Mesodermal cell (in vitro differentiated cells): ENCODE data around the gene PIGC.

ENCODE experiments used
- H3K27ac ChIP-seq: 2 replicates; pipeline ENCODE4 v1.7.0; 2013; ENCODE audit warnings: mild to moderate bottlenecking, low read depth, low read length, moderate library complexity; ENCODE audit not compliant: severe bottlenecking
- H3K36me3 ChIP-seq: 2 replicates; pipeline ENCODE4 v1.7.1; 2013; ENCODE audit warnings: mild to moderate bottlenecking, low read length, moderate library complexity; ENCODE audit not compliant: control insufficient read depth, insufficient read depth
- H3K4me1 ChIP-seq: one replicate; pipeline ENCODE4 v1.7.1; 2013; ENCODE audit warnings: mild to moderate bottlenecking, low read length; ENCODE audit not compliant: insufficient read depth, control insufficient read depth, poor library complexity, severe bottlenecking
- H3K4me3 ChIP-seq: 2 replicates; pipeline ENCODE4 v1.7.0; 2013; ENCODE audit warnings: low read length, control low read depth, mild to moderate bottlenecking; ENCODE audit not compliant: insufficient read depth, poor library complexity, severe bottlenecking; ENCODE audit errors: extremely low read depth
- H3K9me3 ChIP-seq: 2 replicates; pipeline ENCODE4 v1.7.1; 2013; ENCODE audit warnings: mild to moderate bottlenecking, low read length, moderate library complexity; ENCODE audit not compliant: control insufficient read depth
- WGBS, 2 experiments: methylation state at CpG; one replicate each; pipeline ENCODE4 v1.1.5; 2013; ENCODE audit warnings: missing lambda C conversion rate in 2 of 2; ENCODE audit not compliant: insufficient coverage in 2 of 2; 5-methylcytosine and 5-hydroxymethylcytosine counted together

The PIGC gene

DNA sequence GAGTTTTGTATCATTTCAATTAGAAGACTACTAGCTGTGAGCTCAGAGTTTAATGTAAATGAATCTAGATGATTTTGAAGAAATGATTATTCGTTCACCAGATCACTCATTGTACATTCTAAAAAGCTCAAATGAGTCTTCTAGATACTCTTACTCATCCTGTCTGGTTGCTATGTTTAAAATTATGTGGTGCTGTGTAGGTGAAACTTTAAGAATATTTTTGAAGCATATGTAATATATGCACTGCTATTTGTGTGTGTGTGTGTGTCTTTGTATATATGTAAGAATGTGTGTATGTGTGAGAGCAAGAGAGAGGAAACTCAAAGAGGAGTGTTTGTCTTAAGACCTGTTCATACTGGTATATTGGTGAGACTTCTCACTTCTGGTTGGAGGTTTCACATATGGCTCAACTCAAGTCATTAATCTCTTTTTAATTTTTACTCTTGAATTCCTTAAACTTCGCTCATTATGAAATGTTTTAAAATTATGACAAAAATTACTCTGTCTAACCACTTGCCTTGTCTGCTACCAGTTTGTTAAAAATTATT, 32.0 kb downstream of the PIGC start:
- WGBS, 2 experiments, result no CpG with 5 or more reads among the region's 2 CpGs

DNA sequence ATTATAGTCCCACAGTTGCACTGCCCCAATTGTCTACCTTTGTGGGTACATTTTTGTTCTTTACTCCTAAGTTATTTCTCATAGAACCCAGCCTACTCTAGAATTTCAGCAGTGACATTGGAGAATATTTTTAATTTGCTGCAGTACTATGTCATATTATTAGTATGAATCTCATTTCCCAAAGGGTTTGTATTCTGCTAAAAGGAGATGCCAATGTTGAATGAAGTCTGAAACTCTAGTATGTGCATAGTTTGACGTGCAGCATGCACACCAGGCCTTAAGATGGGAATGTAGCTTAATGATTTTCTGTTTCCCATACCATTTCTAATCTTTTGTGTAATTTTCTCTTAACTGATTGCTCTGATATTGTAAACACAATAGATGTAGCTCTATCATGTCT, 33.8 kb downstream of the PIGC start:
- Histone ChIP-seq H3K4me3 (no peak overlapping the region), H3K9me3 (no peaks in the 10 kb centered on the region), H3K36me3 (no peaks in the 10 kb centered on the region), H3K4me1 (peaks cover 4% of the 10 kb centered on the region), H3K27ac (no peak overlapping the region)
- WGBS, 2 experiments, result no CpG with 5 or more reads among the region's 1 CpG

More for the DNA sequence above, 32.0 kb downstream of the PIGC start:
- Histone ChIP-seq H3K36me3 (no peaks in the 10 kb centered on the region), H3K9me3 (no peaks in the 10 kb centered on the region), H3K4me1 (peaks cover 4% of the 10 kb centered on the region), H3K27ac (no peak overlapping the region), H3K4me3 (no peak overlapping the region)

DNA sequence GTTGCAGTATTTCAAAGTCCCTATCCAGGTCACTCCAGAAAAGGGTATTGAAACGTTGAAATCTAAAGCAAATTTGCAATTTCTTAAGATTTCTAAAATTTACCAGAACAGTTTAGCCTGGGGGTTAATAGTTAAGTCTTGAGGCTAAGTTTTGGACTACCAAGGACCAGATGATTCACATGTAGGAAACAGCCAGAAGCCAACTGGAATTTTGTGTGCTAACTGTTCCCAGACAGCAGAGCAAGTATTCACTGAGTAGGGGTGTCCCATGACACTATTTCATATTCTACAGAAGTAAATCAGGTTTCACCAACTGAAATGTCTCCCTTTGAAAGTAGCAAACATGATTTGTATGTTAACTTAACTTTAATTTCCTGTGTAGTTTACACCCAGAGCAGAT, 34.9 kb downstream of the PIGC start:
- Histone ChIP-seq H3K4me3 (no peak overlapping the region), H3K9me3 (no peaks in the 10 kb centered on the region), H3K27ac (no peak overlapping the region), H3K36me3 (no peaks in the 10 kb centered on the region), H3K4me1 (peaks cover 4% of the 10 kb centered on the region)
- WGBS, 2 experiments, result 100% methylated on average over 1 of the region's 1 CpG; no CpG with 5 or more reads in 1 of the 2 experiments

DNA sequence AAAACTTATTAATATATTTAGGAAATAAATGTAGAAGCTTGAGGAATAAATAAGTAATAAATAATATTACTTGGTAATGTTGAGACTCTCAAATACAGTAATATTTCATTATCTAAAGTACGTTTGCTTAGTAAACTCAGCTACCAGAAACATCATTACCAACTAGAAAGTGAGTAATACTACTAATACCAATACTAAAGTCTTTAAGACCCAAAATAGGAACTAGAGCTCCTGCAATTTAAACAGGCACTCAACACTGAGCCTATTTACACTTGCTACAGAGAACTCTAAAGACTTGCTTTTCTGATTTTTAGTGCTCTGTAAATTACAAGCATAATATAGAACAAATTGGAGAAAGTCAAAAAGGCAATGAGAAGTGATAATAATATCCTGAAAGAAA, 36.9 kb downstream of the PIGC start:
- Histone ChIP-seq H3K27ac (no peak overlapping the region), H3K9me3 (no peaks in the 10 kb centered on the region), H3K4me1 (peaks cover 4% of the 10 kb centered on the region), H3K4me3 (no peak overlapping the region), H3K36me3 (no peaks in the 10 kb centered on the region)
- WGBS, 2 experiments, result 100% methylated on average over 1 of the region's 1 CpG; no CpG with 5 or more reads in 1 of the 2 experiments

DNA sequence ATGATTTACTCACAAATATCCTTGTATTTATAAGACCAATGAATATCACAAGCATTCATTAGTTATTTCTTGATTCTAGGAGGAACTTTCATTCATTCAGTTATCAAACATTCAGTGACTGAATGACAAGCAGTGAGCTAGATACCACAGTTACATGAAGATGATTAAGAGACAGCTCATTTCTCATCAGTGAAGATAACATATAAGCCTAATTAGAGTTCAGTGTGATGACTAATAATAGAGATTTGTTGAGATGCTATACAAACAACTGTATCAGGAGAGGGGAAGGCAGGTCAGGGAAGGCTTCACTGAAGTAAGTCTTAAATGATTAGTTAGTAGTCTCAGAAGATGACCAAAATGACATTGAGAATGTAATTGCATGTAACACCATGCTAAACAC, 38.0 kb downstream of the PIGC start:
- Histone ChIP-seq H3K9me3 (no peaks in the 10 kb centered on the region), H3K36me3 (no peaks in the 10 kb centered on the region), H3K4me3 (no peak overlapping the region), H3K27ac (no peak overlapping the region), H3K4me1 (peaks cover 4% of the 10 kb centered on the region)

DNA sequence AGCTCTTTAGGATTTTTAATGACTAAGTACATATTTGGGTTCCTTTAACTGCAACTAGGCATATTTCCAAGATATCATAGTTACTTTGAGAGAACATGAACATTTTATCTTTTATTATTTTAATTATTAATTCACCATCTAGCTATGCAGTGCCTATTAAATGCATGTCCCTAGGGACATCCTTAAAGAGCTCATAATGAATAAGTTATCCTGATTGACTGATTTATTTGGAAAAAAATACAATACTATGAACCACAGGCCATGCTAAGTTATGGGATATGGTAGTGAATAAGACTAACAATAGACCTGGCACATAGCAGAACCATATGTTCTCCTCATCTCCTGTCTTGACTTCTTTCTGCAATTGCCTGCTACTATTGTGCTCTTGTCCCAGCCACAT, 39.7 kb downstream of the PIGC start:
- no peak overlapping the region for H3K27ac ChIP-seq
- H3K4me1 ChIP-seq, result peaks cover 20% of the 10 kb centered on the region
- H3K9me3 ChIP-seq, result no peaks in the 10 kb centered on the region
- H3K4me3 ChIP-seq, result no peak overlapping the region
- H3K36me3 ChIP-seq, result no peaks in the 10 kb centered on the region

DNA sequence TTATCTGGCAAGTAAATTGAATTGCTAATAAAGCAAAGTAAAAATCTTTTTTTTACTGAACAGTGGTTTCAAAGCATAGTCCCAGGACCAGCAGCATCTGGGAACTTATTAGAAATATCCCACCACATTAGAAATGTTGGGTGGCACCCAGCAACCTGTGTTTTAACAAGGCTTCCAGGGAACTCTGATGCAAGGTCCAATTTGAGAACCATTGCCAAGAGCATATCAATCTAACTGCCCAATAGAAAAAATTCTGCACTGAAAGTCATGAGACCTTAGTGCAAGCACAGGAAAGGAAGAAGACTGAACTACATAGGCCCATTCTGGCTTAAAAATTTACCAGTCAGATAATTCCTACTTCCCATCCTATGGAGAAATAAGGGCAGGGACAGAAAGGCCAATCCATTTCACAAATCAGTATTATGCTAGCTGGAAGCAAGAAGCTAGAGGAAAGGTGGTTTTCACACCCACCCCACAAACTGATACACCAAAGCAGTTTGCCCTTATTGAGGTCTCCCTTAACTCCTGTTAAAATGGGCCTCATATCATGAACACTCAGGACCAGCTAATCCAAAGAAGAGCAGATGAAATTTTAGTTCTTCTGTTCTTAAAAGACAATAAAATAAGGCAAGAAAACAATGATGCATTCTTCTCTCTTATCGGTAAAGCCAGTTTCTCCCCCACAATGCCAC, 40.8 kb downstream of the PIGC start:
- Histone ChIP-seq H3K4me1 (peaks cover 23% of the 10 kb centered on the region), H3K4me3 (no peak overlapping the region), H3K9me3 (no peaks in the 10 kb centered on the region), H3K36me3 (no peaks in the 10 kb centered on the region), H3K27ac (no peak overlapping the region)
- WGBS, 2 experiments, result 100% methylated on average over 1 of the region's 1 CpG

DNA sequence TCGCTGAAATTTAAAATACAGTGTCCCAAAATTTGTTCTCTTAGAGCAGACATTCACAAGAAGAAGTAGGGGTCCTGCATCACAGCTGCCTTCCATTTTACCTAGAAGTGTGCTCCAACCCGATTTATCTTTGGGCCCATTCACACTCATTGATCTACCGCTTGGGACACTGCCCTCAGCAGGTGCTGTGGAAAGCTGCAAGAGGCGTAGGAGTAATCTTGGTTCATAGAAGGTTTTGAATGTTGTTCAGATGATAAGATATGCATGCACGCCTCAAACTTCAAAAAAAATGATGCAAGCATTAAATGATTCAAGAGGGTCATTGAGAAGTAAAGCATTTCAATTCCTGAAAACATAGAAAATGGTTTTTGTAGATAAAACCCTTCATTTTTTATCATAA, 42.0 kb downstream of the PIGC start:
- H3K36me3 ChIP-seq, result no peaks in the 10 kb centered on the region
- no peaks in the 10 kb centered on the region for H3K9me3 ChIP-seq
- WGBS, 2 experiments, result 83% methylated on average over 2 of the region's 5 CpGs
- H3K4me3 ChIP-seq, result no peak overlapping the region
- peaks cover 32% of the 10 kb centered on the region for H3K4me1 ChIP-seq
- H3K27ac ChIP-seq, result no peak overlapping the region

DNA sequence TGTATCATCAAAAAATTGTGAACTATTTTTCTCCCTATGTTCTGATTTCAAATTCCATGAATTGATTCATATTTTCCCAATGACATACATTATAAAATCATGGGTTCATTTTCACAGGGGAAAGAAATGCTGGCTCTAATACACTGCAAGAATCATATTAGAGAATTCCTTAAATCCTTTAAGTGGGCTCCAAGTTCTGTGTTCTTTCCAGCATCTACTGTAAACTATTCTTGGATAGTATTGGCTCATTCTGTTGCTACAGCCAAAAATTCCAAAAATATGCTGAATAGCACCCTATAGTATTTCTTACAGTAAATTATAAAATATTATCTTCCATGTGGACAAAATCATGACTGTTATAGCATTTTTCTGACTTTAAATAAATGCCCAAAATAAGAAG, 42.4 kb downstream of the PIGC start:
- Histone ChIP-seq H3K36me3 (no peaks in the 10 kb centered on the region), H3K27ac (no peak overlapping the region), H3K9me3 (no peaks in the 10 kb centered on the region), H3K4me3 (no peak overlapping the region), H3K4me1 (peaks cover 34% of the 10 kb centered on the region)

DNA sequence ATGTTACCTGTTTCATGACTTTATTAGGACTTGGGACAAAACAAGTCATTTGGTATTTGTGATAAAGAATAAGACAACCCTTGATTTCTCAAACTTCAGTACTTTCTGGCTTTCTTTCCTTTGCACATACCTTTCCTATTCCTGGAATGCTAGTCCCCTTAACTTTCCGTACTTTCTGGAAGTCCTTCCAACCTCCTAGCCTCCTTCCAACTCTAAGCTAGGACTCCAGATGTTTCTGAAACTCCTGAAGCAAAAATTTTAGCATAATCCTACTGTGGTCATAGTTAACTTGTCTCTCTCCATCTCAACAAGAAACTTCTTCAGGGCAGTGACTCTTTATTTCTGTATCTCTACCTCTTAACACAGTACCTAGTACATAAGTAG, 43.2 kb downstream of the PIGC start:
- Histone ChIP-seq H3K4me3 (no peak overlapping the region), H3K4me1 (peaks cover 34% of the 10 kb centered on the region), H3K9me3 (no peaks in the 10 kb centered on the region), H3K36me3 (no peaks in the 10 kb centered on the region), H3K27ac (peak overlapping the region; percentile 90)
- WGBS, 2 experiments, result 88 to 89% methylated on average over 1 of the region's 1 CpG

DNA sequence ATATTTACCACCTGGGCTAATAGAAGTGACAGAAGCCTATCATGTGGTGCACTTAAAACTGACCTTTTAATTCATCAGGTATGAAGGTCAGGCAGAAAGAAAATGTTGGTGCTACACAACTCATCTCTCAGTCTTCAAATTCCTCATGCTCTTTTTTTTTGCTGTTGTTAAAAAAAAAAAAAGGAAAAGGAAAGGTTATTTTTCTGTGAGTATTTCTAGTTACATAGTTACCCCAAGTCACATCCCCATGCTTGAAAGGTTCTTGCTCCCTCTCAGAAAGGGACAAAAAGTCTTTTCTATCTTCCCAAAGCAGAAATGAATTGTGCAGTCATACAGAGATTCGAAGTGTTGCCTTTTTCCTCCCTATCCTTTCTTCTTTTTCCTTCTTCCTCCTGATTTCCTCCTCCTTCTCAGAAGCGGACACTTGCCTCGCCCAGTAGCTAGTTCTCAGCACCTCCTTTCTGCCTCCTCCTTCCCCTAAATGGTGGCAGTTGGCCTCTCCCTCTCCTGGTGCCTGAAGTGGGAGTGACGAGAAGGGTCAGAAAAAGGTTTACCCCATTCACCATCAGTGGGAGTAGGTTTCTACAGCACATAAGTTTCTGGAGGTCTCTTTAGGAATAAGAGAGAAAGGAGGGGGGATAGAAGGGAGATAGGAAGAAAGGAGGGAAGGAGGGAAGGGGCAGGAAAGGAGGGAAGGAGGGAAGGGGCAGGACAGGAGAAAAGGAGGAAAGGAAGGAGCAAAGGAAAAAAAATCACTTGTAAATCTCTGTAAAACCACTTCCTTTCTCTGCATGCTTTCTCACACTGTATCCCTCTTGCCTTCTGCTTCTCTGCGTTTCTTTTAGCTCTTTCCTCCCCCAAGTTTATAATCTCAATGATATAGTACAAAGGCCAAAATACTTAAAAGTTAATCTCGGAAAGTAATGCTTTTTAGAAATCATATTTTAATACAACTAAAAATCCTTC, 43.8 kb downstream of the PIGC start:
- H3K9me3 ChIP-seq, result no peaks in the 10 kb centered on the region
- H3K4me1 ChIP-seq, result peaks cover 34% of the 10 kb centered on the region
- H3K4me3 ChIP-seq, result no peak overlapping the region
- H3K36me3 ChIP-seq, result no peaks in the 10 kb centered on the region
- WGBS, 2 experiments, result 73 to 81% methylated on average over 3 to 4 of the region's 6 CpGs
- H3K27ac ChIP-seq, result peak overlapping the region; percentile 90
